Measurements from ENCODE around the gene ARX. TPM values are rescaled to one million over a fixed set of nuclear protein-coding genes. Genes with fewer than 3 reads are reported as not detected.

ARX gene
- total RNA-seq (1 to 10 TPM in 1 of 2 donors, not detected in 1; 1.8 TPM), polyA plus RNA-seq (under 1 TPM; 0.21 to 0.43 TPM)
- long read RNA-seq, donor 1, result 0 reads
- long read RNA-seq, donor 2, result 0 reads
- long read RNA-seq, donor 3, result 0 reads
- long read RNA-seq, donor 4, result 0 reads
- long read RNA-seq, donor 5, result 0 reads

GRCh38 chrX:25015486-25016360 is at the start of gene ARX:
ARX (minus strand) TSS chrX:25015965; CDS start chrX:25015737, 228 bp downstream.
- H3K36me3 ChIP-seq (ENCODE audit: control insufficient read depth in 4 of 4, insufficient read depth in 4 of 4, low read length in 4 of 4), result no peaks in the 10 kb centered on the region
- DNase-seq (peak; percentile 68 to 78 (median 75)), ATAC-seq (ENCODE audit: insufficient read depth, low FRiP score) (peak; percentile 73)
- TF ChIP-seq CTCF (IDR thresholded peaks at IDR 0.05; ENCODE audit: control extremely low read depth, extremely low read depth), result no peak
- H3K27me3 ChIP-seq (ENCODE audit: control insufficient read depth in 3 of 3, insufficient read depth in 3 of 3, low read length in 2 of 3), result peaks cover 22 to 85% (median 84%) of the 10 kb centered on the region in 3 donors
- H3K9ac ChIP-seq (ENCODE audit: insufficient read depth in 1 of 2, low read length in 2 of 2), result no peak within 1 kb of the TSS
- WGBS, 2 donors, result 8 to 28% methylated on average over 30 to 58 of the region's 58 CpGs
- H3K27ac ChIP-seq (ENCODE audit: low read depth in 1 of 2, low read length in 1 of 2), result no peak within 1 kb of the TSS
- H3K9me3 ChIP-seq (ENCODE audit: control insufficient read depth in 4 of 4, insufficient read depth in 3 of 4, low read length in 3 of 4), result peaks cover 0 to 19% (median 0%) of the 10 kb centered on the region in 4 donors
- no peak within 1 kb of the TSS for H3K4me3 ChIP-seq
- H3K4me1 ChIP-seq (ENCODE audit: control insufficient read depth in 5 of 5, insufficient read depth in 5 of 5, low read length in 5 of 5), result peaks cover 0 to 13% (median 0%) of the 10 kb centered on the region in 5 donors

DNA sequence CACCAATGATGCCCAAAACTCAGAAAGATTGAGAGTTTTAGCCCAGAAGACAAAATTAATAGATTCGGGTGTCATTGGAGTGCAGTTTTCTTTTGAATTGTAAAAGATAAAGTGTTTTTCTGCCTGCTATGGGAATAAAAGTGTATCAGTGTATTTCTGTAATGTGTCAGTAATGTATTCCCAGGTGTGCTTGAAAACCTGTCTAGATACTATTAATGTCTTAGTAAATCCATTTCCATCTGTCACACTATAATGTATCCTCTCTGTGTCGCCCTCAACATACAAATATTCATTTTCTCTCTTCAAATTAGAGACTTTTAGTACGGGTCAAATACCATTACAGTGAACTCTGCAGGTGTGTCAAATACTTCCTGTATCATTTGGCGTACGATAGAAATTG is 43.5 kb upstream of the ARX start:
- no peak for ATAC-seq (ENCODE audit: insufficient read depth, low FRiP score)
- WGBS, 2 donors, result 78 to 85% methylated on average over 5 of the region's 5 CpGs

GRCh38 chrX:25052798-25053534 is 37.2 kb upstream of the ARX start:
- no peak overlapping the region for H3K9ac ChIP-seq (ENCODE audit: insufficient read depth in 1 of 2, low read length in 2 of 2)
- 57 to 81% methylated on average over 4 of the region's 4 CpGs for WGBS, 2 donors
- no peaks in the 10 kb centered on the region for H3K27me3 ChIP-seq (ENCODE audit: control insufficient read depth in 3 of 3, insufficient read depth in 3 of 3, low read length in 2 of 3)
- no peaks in the 10 kb centered on the region for H3K4me1 ChIP-seq (ENCODE audit: control insufficient read depth in 5 of 5, insufficient read depth in 5 of 5, low read length in 5 of 5)
- no peak overlapping the region for H3K4me3 ChIP-seq
- peaks cover 0 to 6% (median 1%) of the 10 kb centered on the region in 4 donors for H3K9me3 ChIP-seq (ENCODE audit: control insufficient read depth in 4 of 4, insufficient read depth in 3 of 4, low read length in 3 of 4)
- ATAC-seq (ENCODE audit: insufficient read depth, low FRiP score), result no peak
- no peaks in the 10 kb centered on the region for H3K36me3 ChIP-seq (ENCODE audit: control insufficient read depth in 4 of 4, insufficient read depth in 4 of 4, low read length in 4 of 4)
- no peak overlapping the region for H3K27ac ChIP-seq (ENCODE audit: low read depth in 1 of 2, low read length in 1 of 2)
- no peak for DNase-seq
- no peak for TF ChIP-seq CTCF (IDR thresholded peaks at IDR 0.05; ENCODE audit: control extremely low read depth, extremely low read depth)

More for the DNA sequence above, 43.5 kb upstream of the ARX start:
- H3K27me3 ChIP-seq (ENCODE audit: control insufficient read depth in 3 of 3, insufficient read depth in 3 of 3, low read length in 2 of 3), result peaks cover 0 to 5% (median 3%) of the 10 kb centered on the region in 3 donors
- no peaks in the 10 kb centered on the region for H3K4me1 ChIP-seq (ENCODE audit: control insufficient read depth in 5 of 5, insufficient read depth in 5 of 5, low read length in 5 of 5)
- H3K36me3 ChIP-seq (ENCODE audit: control insufficient read depth in 4 of 4, insufficient read depth in 4 of 4, low read length in 4 of 4), result no peaks in the 10 kb centered on the region
- no peak for DNase-seq
- H3K4me3 ChIP-seq, result no peak overlapping the region
- TF ChIP-seq CTCF (IDR thresholded peaks at IDR 0.05; ENCODE audit: control extremely low read depth, extremely low read depth), result no peak
- no peak overlapping the region for H3K27ac ChIP-seq (ENCODE audit: low read depth in 1 of 2, low read length in 1 of 2)
- peaks cover 0 to 3% (median 1%) of the 10 kb centered on the region in 4 donors for H3K9me3 ChIP-seq (ENCODE audit: control insufficient read depth in 4 of 4, insufficient read depth in 3 of 4, low read length in 3 of 4)
- H3K9ac ChIP-seq (ENCODE audit: insufficient read depth in 1 of 2, low read length in 2 of 2), result no peak overlapping the region
